HG03039 (cell line): ENCODE measurements around the gene ADAMTSL1.
"Not testable (repeated sequence)": the region's sequence is repeated elsewhere in the genome, so short reads cannot be mapped to it uniquely, and the experiment has no call there.

Source experiments
- ATAC-seq: cut with Tn5 transposase; IDR thresholded peaks from one replicate; pipeline ENCODE4 v1.9.1; 2021; ENCODE audit warnings: mild to moderate bottlenecking, moderate library complexity; ENCODE audit not compliant: unreplicated experiment

The ADAMTSL1 gene

DNA sequence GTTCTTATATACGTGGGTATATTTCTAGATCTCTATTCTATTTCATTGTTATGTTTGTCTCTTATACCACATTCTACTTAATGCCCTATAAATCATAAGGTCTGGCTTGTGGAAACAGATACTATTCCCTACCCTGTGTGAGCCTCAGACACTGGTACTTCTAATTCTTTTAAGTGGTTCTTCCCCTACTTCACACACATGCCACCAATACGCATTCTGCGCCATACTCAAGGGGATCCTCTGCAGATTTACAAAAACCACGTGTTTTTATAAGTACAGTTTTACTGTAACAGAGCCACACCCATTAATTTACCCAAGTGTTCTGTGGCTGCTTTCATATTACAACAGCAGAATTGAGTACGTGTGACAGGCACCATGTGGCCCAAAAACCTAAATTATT lies 363.4 kb downstream of the ADAMTSL1 start:
- ATAC-seq, result no peak

DNA sequence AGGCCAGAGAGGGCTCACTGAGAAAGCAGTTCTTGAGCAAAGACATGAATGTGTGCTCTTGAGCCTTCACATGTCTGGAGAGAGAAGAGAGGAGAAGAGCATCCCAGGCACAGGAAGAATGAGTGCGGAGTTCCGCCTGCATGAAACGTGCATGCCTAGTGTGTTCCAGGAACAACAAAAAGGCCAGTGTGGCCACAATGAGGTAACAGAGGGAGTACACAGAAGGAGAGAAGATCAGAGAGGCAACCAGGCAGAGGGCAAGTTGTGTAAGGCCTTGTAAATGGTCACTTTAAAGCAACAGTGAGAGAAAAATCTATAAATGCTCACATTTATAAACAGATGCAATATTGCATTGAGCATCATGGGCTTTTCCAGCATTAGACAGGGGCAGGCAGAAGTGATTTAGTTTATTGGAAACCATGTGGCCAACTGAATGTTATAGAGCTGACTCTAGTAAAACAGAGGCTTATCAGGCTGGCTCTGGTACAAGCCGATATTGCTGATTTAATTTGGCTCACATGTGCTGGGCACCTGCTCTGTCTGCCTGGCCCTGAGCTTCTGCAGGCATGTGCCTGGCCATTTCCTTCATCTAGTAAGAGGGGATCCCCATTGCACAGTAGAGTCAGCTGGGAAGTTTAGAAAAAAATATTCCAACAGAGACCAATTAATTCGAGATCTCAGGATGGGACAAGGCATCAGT lies 373.8 kb downstream of the ADAMTSL1 start:
- no peak for ATAC-seq

DNA sequence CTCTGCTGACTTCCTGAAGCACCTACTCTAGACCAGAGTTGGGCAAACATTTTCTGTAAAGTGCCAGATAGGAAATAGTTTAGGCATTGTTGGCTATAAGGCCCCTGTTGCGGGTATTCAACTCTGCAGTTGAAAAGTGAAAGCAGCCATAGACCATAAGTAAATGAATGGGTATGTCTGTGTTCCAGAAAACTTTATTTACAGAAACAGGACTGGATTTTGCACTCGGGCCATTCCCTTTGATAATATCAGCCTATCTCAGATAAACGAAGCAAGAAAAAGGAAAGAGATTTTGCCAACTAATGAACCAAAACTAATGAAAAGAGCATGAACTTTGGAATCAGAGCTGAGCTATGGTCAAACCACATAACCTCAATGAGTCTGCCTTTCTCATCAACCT lies 374.7 kb downstream of the ADAMTSL1 start:
- ATAC-seq, result no peak

DNA sequence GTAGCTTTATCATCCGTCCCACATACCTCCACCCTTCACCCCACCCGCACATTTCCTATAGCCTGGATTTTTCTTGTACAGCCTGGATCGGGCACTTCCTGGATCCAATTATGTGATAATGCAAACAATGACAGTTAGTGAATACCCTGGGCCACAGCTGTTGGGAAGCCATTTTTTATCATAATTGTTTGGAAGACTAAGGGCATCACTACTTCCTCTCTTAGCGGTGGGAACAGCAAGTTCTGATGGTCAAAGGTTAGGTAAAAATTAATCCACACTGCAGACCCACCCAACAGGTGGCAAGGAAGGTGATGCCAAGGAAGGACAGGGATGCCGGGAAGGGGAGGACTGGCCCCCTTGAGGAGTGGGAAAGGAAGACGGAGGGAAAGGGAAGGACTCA lies 375.3 kb downstream of the ADAMTSL1 start:
- no peak for ATAC-seq

DNA sequence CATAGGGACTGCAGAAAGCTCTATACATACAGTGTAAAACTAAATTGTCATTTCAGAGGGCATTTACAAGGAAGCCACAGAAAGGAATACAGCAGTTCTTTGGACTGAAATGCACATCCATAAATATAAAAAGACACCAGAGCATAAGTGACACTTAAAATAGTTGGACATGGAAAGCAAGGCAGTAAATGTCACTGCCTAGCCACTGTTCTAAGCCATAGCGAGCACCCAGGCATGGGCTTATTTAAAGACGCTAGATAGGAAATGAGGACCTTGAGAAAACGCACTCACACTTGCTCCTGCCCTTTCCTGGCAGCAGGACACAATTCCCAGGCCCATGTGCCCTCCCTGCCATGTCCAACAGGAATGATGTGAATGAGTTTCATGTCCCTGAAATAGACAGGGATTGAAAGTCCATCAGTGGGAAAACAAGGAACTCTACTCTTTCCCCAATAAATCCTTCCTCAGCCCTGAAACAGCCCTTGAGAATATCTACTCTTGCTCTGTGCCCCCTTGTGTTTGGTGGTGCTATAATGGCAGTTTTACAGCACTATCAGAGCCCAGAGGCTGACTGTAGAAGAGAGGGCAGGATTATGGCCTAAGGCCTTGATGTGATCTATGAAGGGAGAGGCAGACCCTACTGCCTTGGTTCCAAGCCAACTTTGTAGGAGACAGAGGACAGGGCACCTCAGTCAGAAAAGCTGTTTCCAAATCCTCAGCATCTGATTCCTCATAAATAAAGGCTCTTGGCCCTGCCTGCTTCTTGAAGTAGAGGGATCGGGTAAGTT lies 376.1 kb downstream of the ADAMTSL1 start:
- no peak for ATAC-seq

DNA sequence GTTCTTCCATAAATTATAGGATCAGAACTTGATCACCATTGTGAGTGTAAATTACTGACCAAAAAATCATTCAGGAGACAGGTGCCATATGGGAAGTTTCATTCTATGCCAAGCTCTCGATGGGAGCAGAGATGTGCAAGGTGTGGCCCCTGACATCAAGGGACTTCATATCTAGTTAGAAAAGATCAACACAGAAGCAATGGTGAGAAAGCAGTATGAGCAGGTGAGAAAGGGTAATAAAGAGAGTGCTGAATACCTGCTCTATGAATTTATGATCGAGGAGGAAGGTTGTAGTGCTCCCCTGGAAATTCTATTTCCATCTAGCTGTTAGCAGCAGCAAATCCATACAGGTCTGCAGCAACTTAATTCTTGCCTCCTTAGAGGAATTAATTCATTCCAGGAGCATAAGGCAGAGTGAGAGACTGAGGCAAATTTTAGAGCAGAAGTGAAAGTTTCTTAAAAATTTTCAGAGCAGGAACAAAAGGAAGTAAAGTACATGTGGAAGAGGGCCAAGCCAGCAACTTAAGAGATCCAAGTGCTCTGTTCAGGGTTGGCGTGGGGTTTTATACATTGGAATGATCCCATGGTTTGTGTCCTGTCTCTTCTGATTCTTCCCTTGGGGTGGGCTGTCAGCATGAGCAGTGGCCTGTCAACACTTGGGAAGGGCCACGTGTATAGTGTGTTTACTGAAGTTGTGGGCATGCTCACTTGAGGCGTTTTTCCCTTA lies 377.3 kb downstream of the ADAMTSL1 start:
- ATAC-seq, result no peak

DNA sequence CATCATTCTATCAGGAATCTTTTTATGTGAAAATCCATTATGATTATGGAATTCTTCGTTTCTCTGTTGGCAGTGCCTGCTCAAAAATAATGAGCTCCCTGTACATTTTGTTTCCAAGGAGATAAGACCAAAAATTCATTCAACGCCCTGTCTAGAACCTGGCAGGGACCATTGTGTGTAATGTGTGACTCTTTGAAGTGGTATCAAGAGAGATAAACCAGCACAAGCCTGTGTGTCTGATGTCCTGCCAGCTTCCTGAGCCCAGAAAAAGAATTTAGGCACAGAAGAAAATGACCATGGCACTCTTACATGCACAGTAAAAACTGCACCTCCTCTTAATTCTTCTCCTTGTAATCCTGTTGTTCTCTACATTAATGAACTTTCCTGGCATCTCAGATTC lies 381.7 kb downstream of the ADAMTSL1 start:
- no peak for ATAC-seq

DNA sequence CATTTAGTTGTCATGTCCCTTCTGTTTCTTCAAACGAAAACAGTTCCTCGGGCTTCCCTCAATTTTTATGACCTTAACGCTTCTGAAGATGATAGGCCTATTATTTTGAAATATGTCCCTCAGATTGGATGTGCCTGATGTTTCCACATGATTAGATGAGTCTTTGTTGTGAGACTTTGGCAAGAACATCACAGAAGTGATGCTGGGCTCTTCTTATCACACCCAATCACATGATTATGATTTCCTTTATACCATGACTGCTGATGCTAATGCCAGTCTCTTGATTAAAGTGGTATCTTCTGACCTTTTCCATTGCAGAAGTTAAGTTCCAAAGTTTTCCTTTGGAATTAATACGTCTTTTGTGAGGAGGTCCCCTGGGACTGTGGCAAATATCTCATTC lies 383.4 kb downstream of the ADAMTSL1 start:
- no peak for ATAC-seq

DNA sequence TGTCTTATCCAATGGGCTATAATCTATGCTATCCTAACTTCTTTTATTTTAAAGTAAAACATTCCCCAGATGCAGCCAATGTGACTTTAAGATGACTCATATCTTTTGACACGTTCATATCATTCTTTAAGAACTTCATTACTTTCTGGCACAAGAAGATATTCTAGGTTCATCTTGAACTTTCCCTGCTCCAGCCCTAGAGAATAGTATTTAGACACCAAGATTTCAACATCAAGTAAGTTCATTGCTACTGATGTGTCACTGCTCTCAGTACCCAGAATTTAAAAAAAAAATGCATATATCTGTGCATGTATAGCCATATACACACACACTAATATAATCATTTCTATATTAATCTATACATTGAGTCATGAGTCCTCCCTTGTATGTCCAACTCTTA lies 383.8 kb downstream of the ADAMTSL1 start:
- ATAC-seq, result no peak

DNA sequence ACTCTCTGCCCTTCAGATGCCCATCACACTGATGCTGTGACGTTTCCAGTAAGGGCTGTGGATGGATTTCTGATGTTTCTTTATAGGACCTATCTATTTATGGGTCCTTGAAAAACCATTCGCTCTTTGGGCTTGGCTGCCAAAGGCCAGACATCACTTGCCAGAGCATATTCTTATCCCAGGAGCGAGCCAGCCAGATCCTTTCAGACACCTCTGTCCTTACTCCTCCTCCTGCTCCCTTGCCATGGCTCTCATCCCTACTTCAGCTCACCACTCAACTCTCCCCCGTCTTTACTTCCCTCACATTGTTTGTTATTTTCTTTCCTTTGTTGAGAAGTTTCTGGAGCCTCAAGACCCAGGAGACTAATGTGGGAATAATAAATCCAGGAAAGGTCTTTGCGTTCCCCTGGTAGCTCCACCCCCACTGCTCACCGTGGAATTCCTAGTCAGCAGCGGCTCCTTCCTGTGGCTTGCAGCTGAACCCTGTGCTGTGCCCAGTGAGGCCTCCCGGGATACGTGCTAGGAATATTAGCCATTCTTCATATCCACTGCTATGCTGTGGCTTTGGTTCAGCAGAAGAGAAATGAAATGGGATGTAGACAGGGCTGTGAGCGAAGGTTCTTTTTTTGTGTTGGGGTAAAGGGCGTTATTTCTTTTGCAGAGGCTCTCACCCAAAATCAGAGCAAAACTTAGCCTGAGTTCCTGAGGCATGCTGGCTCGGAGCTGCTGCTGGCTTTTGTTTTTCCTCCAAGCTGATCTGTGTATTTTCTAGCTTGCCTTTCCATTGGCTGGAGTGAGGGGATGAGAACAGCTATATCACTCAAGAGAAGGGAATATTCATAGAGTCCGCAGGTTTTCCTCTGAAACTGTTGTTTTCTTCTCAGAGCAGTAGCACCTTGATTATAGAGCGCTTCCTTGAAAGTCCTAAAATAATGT lies 387.9 kb downstream of the ADAMTSL1 start:
- ATAC-seq, result no peak

DNA sequence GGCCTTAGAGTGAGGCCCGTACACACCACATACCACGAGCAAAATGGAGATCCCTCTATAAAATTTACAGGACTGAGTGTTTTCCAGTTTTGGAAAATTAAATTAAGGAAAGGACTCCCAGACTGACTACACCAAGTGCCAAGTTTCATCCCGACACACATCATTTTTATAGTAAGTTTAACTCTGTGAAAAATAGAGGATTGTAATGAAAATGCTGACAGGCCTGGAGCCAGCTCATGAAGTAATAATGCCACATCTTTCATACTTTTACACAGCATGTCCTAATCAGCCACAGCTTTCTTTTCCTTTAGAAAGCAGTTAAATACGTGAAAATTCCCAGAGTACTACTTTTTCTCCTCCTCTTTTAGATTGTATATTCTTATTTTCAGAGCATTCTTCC lies 389.8 kb downstream of the ADAMTSL1 start:
- no peak for ATAC-seq

DNA sequence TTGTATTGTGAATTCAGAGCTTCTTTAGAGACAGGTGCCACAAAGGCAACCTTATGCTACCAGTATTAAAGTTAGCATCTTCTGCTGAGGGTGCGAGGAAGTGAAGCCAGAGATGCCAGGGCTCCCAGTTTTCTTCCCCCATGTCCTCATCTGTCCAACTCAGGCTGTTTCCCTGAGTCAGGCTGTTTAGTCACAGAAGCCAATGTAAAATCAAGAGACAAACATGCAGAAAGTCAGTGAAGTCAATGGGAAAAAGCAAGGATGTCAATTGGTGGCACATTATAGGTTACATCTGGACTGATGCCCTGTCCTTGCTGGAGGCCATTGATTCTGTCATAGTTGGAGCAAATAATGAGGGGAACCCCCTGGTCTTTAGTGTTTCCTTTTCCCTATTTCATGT lies 390.6 kb downstream of the ADAMTSL1 start:
- ATAC-seq, result no peak

DNA sequence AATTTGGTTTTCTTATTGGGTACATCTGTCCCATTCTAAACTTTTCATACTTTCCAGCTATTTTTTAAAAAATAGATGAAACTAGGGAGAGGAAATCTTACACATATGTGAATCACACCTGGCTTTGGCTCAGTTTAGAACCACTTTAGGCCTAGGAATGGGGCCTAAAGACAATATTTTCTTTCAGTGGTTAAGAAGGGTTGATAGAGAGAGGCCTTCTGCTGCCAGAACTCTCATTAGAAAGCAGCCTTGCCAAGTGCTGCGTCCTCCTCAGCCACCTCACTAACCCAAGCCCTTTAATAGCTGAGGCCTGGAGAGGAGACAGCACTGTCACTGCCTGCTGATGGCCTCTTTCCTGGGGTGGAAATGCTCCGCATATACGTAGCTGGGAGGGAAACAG lies 391.6 kb downstream of the ADAMTSL1 start:
- ATAC-seq, result no peak

DNA sequence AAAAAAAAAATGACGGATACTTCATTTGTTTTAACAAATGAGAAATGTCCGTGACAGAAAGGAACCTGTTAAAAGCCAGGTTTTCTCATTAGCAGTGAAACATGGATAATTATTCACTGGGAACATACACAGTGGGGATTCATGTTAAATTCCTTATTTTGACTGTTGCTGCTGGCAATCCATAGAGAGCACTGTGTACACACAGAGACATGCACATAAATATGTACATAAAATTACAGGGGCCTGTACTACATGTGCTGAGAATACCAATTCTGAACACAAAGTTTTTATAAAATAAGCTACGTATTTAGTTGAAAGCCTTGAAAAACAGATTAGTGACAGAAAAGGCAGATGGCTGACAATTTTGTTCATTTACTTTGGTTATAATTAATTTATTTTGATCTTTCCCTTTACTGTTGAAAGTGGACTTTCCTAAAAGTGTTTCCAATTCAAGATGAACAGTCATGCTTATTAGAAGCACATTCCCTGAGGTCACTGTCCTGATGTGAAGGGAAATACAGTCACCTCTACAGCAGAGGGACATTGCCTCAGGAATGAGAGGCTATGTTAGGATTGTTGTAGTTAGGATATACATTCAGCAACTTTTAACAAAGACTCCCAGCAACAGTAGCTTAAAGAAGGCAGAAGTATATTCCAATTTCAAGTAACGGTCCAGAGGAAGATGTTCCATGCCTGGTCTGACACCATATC lies 392.3 kb downstream of the ADAMTSL1 start:
- ATAC-seq, result no peak

DNA sequence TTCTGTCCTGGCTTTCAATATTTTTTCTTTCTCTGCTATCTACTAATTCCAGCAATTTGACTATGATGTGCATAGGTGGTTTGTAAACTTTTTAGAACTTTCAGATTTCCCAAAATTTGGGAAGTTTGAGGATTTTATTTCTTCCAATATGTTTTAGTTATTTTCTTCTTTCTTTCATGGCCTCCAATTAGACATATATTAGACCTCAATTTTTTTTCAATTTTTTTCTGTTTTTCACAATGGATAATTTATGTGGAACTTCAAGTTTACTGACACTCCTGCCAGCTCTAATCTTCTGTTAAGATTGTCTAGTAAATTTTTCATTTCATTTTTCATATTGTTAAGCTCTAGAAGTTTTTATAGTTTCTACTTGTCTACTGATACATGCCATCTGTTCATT lies 395.8 kb downstream of the ADAMTSL1 start:
- no peak for ATAC-seq

DNA sequence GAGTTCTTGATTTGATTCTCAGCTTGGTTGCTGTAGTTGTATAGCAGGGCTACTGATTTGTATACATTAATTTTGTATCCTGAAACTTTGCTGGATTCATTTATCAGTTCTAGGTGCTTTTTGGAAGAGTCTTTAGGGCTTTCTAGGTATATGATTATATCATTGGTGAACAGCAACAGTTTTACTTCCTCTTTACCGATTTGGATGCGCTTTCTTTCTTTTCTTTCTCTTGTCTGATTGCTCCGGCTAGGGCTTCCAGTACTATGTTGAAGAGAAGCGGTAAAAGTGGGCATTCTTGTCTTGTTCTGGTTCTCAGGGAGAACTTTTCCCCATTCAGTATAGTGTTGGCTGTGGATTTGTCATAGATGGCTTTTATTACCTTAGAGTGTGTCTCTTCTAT lies 400.1 kb downstream of the ADAMTSL1 start:
- no peak for ATAC-seq

DNA sequence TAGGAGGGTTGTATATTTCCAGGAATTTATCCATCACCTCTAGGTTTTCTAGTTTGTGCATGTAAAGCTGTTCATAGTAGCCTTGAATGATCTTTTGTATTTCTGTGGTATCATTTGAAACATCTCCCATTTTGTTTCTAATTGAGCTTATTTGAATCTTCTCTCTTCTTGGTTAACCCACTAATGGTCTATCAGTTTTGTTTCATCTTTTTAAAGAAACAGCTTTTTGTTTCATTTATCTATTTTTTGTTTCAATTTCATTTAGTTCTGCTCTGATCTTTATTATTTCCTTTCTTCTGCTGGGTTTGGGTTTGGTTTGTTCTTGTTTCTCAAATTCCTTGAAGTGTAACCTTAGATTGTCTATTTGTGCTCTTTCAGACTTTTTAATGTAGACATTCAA lies 401.0 kb downstream of the ADAMTSL1 start:
- not testable (repeated sequence) for ATAC-seq

DNA sequence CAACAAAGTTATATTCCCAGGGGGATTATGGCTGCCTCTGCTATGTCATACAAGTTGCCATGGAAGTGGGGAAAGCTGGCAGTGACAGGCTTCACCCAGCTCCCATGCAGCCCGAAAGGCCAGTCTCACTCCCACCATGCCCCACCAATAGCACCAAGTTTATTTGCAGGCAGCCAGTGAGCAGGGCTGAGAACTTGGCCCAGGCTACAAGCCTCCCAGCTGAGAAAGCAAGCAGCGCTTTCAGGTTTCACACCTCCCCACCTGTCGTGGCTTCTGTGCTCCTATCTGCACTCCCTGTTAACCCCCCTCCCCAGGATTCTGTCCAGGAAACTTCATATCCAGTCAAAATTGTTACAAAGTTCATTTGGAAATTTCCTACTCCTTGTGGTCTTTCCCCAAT lies 404.0 kb downstream of the ADAMTSL1 start:
- no peak for ATAC-seq

DNA sequence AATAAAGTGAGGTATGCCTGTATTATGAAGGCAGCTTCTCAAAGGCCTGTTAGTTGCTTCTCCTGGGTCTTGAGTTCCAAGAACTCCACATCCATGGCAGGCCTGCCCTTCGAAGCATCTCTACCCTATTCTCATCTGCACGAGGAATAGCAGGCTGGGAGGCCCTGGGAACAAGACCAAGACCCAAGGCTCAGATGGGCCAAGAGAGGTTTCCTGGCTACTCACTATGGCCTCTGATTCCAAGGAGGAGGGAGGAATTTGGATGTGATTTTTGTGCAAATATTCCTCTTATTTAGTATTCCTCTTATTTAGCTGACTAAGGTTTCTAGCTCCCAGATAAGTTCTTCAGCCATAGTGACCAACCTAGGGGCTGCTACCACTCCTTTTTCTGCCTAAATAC lies 407.8 kb downstream of the ADAMTSL1 start:
- ATAC-seq, result no peak

DNA sequence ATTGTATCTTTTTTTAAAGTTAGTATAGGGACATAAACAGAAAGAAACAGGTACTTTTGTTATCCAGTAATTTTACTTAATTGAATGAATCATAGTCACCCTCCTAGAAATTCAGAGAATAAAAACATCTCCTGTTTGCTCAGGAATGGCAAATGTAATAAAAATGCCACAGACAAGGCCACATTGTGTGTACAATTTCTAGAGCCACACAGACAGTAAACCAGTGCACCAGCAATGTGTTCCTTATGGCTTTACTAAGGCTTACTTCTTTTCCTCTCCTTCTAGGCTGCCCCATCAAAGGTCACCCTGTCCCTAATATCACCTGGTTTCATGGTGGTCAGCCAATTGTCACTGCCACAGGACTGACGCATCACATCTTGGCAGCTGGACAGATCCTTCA lies 413.6 kb downstream of the ADAMTSL1 start:
- ATAC-seq, result no peak
